IPS DF 4.7 (cell line): Measurements from ENCODE around the gene NKD2.

ENCODE experiments used
- DNase-seq: peaks from one replicate; pipeline ENCODE4 v3.0.0-alpha.2; 2013; ENCODE audit warnings: low spot score; ENCODE audit errors: extremely low read depth

Gene NKD2

DNA sequence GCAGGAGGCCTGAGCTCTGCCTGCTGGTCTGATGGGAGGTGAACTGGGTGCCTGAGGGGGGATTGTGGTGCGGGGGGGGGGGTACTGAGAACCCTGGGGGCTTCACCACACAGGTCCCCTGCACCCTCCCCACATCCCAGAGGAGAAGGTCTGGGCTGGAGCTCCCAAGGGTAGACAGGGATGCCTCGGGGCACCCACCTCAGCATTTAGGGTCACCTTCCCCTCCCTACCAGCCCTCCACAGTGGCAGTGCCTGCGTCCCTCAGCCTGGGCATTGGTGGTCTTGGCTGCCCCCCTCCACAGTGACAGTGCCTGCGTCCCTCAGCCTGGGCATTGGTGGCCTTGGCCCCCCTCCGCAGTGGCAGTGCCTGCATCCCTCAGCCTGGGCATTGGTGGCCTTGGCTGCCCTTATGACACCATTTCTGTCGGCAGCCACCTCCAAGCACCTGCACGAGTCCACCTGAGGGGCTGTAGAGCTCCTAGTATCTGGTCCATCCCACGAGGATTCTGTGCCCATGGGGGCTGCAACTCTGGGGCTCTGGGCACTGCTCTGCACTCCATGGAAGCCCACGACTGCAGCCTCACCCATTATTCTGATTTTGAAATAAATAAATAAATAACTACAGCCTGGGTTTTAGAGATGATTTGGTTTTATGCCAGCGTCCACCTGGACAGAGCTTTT is 21.5 kb downstream of the NKD2 start:
- DNase-seq: no peak

- DNase-seq: no peak
Measured at GRCh38 chr5:1030801-1031271, 22.2 kb downstream of the NKD2 start.

DNA sequence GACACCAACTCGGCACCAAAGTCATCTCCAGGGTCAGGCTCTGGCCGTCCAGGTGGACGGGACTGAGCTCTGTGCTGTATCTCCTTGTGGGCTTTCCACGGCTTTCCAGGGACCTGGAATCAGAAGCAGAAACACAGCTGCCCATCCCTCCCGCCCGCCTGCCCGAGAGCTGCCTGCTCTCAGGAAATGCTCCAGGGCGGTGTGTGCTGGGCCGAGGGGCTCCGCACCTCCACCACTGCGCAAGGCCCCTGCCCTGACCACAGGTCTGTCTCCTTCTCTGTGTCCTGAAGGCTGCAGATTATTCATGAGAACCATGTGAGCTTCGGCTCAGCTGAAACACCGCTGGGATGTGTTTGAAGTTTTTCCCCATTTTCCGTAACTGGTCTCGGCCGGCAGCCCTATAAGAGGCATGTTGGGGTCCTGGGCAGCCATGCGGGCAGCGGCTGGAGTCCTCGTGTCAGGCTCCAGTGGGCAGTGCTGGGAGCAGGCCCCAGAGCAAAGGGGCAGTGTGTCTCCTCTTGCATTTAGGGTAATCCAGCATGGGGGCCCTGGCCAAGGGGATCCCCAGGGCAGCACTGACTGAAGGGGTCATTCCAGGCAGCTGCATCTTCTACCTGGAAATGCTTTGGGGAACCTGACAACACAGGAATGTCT is 22.8 kb downstream of the NKD2 start:
- DNase-seq: no peak

GRCh38 chr5:1032011-1032410 is 23.4 kb downstream of the NKD2 start:
- no peak for DNase-seq

- DNase-seq: no peak
Measured at GRCh38 chr5:1032551-1033027, 24.0 kb downstream of the NKD2 start.

- no peak for DNase-seq
Measured at GRCh38 chr5:1033178-1033577, 24.6 kb downstream of the NKD2 start.

GRCh38 chr5:1033606-1034420 is 25.2 kb downstream of the NKD2 start:
- DNase-seq: no peak

- DNase-seq: no peak
Measured at GRCh38 chr5:1034421-1034905, 25.9 kb downstream of the NKD2 start.

- no peak for DNase-seq
Measured at GRCh38 chr5:1034986-1035385, 26.4 kb downstream of the NKD2 start.

DNA sequence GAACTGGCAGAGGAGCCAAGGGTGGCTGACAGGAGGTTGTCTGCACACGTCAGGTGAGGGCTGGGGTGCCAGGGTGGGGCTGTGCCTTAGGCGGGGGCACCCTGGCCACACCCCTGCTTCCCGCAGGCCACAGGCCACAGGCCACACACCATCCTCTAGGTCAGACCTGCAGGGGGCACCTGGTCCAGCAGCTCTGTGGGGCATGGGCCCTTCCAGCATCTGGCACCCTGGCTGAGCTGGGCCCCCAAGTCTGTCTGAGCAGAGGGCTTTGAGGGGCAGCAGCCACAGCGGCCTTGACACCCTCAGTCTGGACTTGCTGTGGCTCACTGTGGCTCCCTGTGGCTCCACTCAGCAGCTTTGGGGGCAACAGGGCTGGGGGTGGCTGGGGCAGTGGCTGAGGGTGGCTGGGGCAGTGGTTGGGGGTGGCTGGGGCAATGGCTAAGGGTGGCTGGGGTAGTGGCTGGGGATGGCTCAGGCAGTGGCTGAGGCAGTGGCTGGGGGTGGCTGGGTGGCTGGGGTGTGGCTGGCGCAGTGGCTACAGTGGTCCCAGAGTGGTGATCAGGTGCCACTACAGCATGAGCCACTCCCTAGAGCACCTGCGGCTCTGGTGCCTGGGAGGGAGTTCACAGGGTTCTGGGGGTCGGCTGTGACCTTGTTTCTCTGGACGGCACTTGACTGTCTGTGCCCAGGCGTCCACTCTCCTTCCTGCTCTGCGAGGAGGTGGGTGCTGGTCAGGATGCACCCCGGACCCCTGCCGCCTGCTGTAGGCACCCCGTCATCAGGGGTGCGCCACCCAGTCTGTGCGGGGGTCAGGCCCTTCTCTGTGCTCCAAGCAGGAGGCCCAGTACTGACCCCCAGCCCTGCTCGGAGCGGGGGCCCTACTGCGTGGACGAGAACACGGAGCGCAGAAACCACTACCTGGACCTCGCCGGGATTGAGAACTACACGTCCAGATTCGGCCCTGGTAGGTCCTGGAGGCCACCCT is 27.1 kb downstream of the NKD2 start:
- no peak for DNase-seq

- no peak for DNase-seq
Measured at GRCh38 chr5:1036504-1037122, 28.0 kb downstream of the NKD2 start.

- DNase-seq: no peak
Measured at GRCh38 chr5:1037123-1037670, 28.6 kb downstream of the NKD2 start.

GRCh38 chr5:1037671-1038416 is 29.2 kb downstream of the NKD2 start:
- DNase-seq: no peak

- no peak for DNase-seq
Measured at GRCh38 chr5:1038417-1039209, 30.0 kb downstream of the NKD2 start.

DNA sequence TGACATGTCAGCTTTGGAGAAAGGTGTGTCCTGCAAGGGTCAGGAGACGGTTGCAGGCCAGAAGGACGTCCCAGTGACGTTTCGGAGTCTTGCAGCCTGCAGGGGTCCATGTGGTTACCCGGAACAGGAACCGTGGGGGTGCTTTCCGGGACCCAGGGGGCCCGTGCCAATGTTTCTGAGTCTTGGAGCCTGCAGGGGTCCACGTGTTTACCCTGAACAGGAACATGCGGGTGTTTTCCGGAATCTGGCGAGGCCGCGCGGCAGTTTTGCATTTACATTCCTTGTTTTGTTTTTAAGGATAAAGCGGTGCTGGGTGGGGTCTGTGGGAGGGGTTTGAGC is 30.6 kb downstream of the NKD2 start:
- DNase-seq: no peak

GRCh38 chr5:1039706-1040260 is 31.2 kb downstream of the NKD2 start:
- no peak for DNase-seq

GRCh38 chr5:1040571-1040970 is 32.0 kb downstream of the NKD2 start:
- DNase-seq: no peak
